Stimulated activated CD8-positive, alpha-beta memory T cell treated with anti-CD3 and anti-CD28 coated beads, Interleukin-15, amount 100 ng/mL, for 1 hour (primary cell): Measurements from ENCODE around the gene FNDC3B.

ENCODE experiments used
- DNase-seq: peaks from one replicate; pipeline ENCODE4 v3.0.0-alpha.2; 2020; ENCODE audit warnings: low read depth

FNDC3B gene

GRCh38 chr3:172287937-172288477 is 248.6 kb downstream of the FNDC3B start:
- no peak for DNase-seq

- no peak for DNase-seq
Observed at GRCh38 chr3:172288651-172289050, 249.3 kb downstream of the FNDC3B start.

- no peak for DNase-seq
Observed at GRCh38 chr3:172289583-172289982, 250.2 kb downstream of the FNDC3B start.

GRCh38 chr3:172290457-172290856 is 251.1 kb downstream of the FNDC3B start:
- DNase-seq = no peak

- DNase-seq = no peak
Observed at GRCh38 chr3:172291650-172292049, 252.3 kb downstream of the FNDC3B start.

- DNase-seq = no peak
Observed at GRCh38 chr3:172292422-172292821, 253.0 kb downstream of the FNDC3B start.

GRCh38 chr3:172293093-172293492 is 253.7 kb downstream of the FNDC3B start:
- no peak for DNase-seq

GRCh38 chr3:172294223-172294806 is 254.9 kb downstream of the FNDC3B start:
- no peak for DNase-seq

- DNase-seq = no peak
Observed at GRCh38 chr3:172296248-172296974, 257.0 kb downstream of the FNDC3B start.

GRCh38 chr3:172296975-172297332 is 257.6 kb downstream of the FNDC3B start:
- DNase-seq = no peak

- no peak for DNase-seq
Observed at GRCh38 chr3:172298247-172298646, 258.9 kb downstream of the FNDC3B start.

GRCh38 chr3:172300187-172300586 is 260.8 kb downstream of the FNDC3B start:
- no peak for DNase-seq

- DNase-seq = no peak
Observed at GRCh38 chr3:172300862-172301261, 261.5 kb downstream of the FNDC3B start.

- no peak for DNase-seq
Observed at GRCh38 chr3:172302203-172302602, 262.8 kb downstream of the FNDC3B start.

- no peak for DNase-seq
Observed at GRCh38 chr3:172303181-172303580, 263.8 kb downstream of the FNDC3B start.

GRCh38 chr3:172303941-172304558 is 264.7 kb downstream of the FNDC3B start:
- DNase-seq = no peak

- no peak for DNase-seq
Observed at GRCh38 chr3:172305552-172305951, 266.2 kb downstream of the FNDC3B start.

- no peak for DNase-seq
Observed at GRCh38 chr3:172305974-172306373, 266.6 kb downstream of the FNDC3B start.

- no peak for DNase-seq
Observed at GRCh38 chr3:172307141-172307560, 267.8 kb downstream of the FNDC3B start.

GRCh38 chr3:172309059-172309458 is 269.7 kb downstream of the FNDC3B start:
- no peak for DNase-seq

GRCh38 chr3:172309741-172310427 is 270.5 kb downstream of the FNDC3B start:
- DNase-seq = no peak

GRCh38 chr3:172310428-172310760 is 271.0 kb downstream of the FNDC3B start:
- no peak for DNase-seq

GRCh38 chr3:172311217-172311616 is 271.8 kb downstream of the FNDC3B start:
- no peak for DNase-seq
